Measurements from ENCODE around the gene NGF.

Gene NGF

DNA sequence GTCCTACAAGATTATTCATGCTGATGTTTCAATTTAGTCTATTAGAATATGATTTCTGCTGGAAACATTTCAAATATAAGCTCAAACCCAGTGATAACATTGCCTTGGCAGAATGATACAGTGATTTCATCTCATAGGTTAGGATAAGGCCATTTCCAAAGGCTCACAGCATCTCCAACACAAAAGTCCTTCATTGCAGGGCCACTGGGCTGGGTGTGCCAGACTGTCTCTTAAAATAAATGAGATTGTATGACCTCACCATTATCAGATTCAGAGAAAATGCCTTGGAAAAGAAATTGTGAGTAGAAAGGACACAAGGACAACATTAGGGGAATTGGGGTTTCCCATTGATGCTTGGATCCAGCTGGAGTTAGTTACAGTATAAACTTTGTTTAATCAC lies 30.4 kb downstream of the NGF start:
- no peak for DNase-seq

DNA sequence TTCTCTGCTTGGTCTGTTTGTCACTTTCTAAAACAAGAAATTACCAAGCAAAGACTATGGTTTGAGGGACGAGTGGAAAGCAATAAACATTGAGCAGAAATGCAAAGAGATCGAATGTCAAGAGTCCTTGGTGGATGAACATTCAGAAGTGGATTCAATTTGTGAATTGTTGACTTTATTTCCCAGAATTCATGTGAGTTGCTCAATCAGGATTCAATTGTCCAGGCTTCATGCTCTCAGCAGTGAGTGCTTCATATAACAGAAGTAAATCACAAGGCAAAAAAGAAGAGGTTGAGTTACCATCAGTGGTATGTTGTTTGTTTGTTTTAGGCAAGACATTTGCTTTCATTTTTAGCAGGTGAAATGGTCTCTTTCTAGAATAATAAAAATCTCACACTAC lies 31.9 kb downstream of the NGF start:
- peak; percentile 87 for DNase-seq

DNA sequence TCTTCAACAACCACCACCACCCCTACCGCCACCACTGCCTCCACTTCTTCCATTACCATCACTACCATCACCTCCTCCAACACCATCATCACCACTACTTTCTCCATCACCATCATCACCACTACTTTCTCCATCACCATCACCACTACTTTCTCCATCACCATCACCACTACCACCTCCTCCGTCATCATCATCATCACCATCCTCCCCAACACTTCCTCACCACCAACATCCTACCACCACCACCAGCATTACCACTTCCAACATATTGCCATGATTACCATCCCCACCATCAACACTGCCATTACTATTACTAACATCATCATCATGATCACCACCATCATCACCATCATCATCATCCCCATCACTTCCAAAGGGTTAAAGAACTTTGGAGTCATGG lies 34.7 kb downstream of the NGF start:
- no peak for DNase-seq

DNA sequence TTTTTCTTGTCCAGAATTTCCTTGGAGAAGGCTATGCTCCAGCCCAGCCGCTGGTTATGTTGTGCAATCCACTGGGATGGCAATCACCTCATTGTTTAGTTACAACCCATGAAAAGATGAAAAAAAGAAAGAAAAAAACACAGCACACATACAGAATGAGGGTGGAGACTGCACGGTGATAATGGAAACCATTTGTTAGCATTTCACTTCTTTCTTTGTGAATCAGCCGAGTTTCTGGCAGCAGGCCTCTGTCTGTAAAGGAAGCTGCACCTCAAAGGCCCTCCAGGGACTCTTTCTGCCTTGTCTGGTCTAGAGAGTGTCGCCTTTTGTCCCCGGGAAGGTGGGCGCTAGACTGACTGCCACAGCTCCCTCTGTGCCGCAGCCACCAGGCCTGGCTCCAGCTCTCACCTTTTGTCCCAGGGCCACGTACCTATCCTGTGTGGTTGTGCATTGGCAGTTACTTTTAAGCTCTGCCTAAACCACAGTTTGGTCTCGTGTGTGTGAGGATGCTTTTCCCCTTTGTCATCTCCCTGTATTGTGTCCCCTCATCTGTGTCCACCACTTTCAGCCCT lies 35.6 kb downstream of the NGF start:
- DNase-seq, result no peak

DNA sequence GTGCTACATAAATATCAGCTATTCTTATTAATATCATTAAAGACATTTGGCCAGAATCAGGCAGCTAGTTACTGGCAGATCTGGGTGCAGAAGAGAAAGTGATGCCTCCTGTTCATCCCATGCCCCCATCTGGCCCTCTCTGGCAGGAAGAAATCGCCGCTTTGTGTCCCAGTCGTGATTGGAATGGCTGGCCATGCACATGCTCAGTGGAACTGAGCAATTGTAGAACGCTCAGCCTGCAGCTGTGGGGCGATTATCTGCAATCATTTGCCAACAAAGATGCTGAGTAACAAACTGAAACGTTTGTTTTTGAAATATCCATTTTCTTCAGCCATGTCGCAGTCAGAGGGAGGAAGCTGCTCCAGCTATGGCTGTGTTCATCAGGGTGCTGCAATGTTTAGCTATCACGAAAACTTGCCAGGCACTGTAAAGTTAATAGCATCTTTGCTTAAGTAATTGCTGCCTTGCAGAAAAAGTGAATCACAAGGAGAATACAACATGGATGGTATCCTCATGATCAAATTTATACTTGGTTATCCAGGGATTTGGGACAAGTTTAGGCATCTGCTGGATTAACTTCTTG lies 36.5 kb downstream of the NGF start:
- DNase-seq, result no peak

DNA sequence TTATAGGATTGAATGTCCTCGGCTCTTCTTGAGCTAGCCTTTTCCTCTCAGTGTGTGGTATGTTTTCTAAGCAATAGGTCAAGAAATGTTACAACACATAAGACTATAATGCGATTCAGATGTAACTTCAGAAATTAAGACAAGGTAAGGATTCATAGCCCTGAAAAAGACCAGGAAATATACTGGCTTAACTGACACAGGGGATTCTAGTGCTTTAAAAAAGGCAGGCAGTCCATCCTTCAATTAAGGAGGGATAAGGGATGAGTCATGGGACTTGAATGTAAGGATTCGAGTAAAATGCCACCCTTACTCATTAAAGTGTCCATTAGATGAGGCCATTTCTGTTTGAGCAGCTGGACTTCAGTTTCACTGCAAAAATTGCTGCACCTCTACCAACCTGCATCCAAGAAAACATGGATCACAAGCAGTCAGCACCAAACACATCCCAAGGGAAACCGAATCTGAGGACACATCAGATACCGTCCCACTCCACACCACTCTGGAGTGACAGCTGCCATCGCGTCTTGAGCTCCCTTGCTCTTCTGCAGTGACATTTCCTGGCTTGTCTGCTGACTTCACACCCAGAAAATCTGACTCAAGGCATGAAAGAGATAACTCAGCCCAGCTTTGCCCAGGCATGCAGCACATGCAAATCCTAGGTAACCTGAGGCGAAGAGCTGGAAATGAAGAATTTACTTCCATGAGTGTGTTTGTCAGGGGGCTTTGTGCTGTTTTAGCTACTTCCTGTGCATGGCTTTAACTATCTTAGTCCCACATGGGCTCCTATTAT lies 37.8 kb downstream of the NGF start:
- no peak for DNase-seq

DNA sequence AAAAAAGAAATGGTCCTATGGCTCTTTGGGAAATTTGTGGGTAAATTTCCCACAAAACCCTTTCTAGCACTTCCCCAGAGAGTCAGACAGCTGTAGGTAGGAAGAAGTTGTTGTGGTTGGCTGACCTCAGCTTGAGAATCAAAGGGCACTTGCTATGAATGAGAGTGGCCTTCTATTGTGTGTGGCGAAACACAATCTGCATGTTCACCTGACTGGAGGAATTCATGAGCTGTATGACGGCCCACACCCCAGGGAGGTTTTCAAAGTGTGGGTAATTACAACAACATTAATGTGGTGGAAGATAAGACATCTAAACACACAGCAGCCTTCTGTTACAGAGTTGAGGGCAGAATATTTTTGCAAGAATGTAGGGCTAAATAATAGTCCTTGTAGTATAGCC lies 38.8 kb downstream of the NGF start:
- DNase-seq, result no peak

DNA sequence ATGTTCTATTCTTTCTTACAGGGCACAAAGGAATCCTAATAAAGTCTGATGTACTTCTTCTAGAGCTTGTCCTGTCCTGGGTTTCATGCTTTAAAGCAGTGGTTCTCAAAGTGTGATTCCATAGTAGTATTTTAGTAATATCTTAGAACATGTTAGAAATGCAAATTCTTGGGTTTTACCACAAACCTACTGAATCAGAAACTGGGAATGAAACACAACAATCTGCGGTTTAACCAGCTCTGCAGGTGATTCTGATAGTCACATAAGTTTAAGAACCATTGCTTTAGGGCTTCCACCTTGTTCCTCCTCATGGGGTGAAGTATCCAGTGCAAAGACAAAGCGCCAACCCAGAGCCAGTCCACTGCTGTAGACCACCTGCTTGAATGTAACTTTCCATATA lies 41.1 kb downstream of the NGF start:
- DNase-seq, result no peak

DNA sequence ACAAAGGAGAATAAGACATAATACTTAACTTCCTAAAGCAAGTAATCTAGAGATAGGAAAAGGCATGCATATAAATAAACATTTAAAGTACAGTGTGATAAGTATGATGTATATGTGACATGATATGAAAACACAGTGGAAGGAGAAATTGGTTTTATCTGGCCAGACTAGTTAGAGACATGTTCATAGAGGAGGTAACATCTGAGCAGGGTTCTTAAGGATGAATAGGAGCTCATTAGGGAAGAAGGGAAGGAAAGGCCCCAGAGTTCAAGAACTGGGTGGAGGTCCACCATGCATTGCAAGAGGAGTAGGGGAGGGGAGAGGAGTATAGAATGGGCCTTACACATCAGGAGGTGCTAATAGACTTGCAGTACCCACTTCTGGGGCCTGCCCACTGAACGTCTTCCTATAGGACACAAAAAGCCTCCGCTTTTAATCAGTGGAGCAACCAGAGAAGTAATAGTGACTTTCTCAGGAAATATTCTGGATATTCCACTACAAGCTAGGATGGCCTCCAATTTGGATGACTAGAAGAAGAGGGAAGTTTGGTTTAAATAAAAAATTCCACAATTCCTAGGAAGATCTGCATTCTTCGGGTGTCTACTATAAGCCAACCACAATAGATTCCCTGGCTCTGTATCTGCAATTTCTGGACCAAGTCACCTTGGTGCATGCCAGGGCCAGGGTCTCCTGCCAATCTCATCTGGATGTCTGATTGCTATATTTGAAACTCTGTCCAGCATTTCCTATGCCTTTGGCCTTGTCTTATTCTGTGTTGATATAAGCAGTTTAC lies 41.9 kb downstream of the NGF start:
- DNase-seq, result no peak

DNA sequence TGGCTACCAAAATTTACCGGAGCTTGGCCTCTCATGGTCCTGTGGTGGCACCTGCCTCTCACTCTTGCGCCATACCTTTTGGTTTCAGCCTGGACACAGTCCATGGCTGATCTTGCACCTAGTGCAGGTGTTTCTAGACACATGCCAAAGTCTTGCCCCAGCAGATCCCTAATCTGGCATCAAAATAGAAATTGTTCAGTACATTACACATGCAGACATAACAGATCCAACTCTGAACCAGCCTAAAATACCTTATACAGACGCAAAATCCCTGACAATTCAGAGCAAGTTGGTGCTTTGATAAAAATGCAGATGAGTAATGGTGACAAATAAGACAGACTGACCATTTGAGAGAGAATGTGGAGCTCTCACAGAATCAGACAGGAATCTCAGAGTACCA lies 44.1 kb downstream of the NGF start:
- DNase-seq, result no peak

DNA sequence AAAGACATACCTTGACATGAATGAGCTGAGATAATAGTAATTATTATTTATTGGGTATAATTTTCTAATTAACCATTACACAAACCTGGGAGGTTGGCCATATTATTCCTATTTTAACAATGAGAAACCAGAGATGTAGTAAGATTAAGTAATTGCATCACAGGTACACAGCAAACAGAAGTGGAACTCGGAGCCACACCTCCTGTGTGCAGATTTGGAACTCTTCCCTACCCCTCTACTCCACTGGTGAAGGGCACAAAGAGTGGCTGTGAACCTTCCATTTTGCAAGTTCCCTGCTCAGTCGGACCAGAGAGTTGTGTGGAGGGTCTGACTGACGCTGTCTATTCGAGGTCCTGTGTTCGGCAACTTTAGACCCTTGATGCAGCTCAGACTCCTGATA lies 45.0 kb downstream of the NGF start:
- no peak for DNase-seq

DNA sequence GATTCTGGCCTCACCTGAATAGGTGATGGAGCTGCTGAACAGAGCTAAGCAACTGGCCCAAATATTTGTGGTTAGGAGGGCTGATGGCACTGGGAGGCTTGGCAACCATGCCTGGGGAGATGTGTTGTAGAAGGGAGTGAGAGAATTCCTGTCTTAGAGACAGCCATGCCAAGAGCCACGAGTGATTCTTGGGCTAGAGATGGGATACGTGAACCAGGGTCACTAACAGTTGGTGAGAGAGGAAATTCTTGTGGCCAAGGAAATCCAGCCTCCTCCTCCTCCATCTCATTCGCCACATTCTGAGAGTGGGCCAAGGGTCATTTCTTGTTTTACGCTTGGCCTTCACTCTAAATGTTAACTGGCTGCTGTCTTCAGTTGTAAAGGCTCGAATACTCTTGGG lies 46.3 kb downstream of the NGF start:
- no peak for DNase-seq

DNA sequence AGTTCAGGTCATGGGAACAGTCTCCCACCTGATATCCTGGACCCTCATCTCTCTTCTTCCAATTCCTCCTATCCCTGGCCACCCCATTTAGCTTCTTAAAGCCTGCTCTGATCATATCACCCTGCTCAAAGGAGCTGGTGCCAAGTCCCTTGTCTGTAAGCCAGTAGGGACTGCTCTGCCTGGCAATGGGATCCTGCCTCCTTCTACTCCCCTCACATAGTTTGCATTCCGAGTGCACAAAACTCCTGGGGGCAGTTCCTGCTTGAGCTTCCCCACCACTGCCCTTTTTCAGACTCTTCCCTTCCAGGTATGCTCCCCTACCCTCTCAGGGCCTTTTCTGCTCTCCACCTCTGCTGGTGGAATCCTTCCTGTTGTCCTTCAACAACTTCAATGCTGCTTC lies 48.1 kb downstream of the NGF start:
- DNase-seq, result no peak

DNA sequence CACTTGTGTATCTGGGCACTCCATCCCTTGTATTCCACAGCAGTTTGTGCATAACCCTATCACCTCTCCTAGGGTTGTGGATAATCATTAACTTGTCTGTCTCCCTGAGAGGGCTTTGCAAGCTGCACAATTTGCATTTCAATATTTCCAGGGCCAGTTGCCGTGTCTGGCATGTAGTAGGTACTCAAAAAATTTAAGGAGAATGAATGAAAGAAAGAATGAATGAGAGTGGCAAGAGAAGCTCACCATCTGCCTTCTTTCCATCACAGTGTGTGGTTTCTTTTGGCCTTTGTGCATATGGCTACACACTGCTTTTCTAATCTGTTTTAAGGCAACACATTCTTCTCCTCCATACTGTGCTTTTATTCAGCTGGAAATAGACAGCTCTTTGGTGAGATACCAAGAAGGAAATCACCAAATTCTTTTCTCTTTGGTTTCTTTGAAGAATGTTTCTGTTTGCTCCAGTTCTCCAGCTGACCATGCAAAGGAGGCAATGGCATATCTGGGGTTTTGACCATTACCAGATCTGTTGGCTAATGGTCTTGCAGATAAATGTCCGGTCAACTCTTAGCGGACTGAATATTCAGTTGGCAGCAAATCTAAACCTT lies 49.4 kb downstream of the NGF start:
- DNase-seq, result no peak

DNA sequence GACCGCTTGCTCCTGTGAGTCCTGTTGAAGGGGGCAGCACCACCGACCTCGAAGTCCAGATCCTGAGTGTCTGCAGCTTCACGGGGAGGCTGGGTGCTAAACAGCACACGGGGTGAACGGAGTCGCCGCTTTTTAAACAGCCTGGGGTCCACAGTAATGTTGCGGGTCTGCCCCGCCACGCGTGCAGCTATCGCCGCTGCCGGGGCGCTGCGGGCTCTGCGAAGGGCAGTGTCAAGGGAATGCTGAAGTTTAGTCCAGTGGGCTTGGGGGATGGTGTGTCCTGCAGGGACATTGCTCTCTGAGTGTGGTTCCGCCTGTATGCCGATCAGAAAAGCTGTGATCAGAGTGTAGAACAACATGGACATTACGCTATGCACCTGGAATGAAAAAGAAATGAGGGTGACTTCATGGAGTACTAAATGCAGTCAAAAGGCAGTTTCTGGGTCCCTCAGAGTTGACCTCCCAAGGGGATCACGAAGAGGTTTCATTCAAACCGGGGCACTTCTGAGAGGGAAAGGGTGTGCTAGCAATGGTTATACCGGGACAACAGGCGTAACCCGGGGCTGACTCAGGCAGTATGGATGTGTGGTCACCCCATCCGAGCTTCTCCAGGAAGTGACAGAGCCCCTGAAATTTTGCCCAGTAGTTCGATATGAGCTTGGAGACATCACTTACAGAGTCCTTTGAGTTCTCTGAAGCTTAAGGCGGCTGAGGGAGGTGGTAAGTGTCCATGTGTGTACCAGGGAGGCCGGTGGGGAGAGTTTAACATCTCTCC lies 51.4 kb downstream of the NGF start:
- DNase-seq, result no peak

DNA sequence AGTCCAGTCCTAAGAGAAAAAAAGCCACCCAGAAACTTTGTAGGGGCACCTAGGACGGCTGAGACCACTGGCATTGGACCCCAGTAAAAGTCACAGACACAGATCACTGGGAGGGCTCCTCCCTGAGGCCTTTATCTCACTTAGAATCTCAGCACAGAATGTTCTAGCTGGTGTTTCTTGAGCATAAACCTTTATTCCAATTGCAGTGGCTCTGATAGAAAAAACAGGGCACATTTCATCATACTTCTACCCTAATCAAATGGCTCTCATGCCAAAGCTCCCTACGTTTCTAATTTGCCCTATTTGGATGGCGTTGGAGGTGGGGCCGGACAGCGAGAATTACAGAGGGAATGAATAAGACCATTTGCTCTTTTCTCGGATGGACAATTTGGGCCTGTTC lies 53.8 kb downstream of the NGF start:
- no peak for DNase-seq

DNA sequence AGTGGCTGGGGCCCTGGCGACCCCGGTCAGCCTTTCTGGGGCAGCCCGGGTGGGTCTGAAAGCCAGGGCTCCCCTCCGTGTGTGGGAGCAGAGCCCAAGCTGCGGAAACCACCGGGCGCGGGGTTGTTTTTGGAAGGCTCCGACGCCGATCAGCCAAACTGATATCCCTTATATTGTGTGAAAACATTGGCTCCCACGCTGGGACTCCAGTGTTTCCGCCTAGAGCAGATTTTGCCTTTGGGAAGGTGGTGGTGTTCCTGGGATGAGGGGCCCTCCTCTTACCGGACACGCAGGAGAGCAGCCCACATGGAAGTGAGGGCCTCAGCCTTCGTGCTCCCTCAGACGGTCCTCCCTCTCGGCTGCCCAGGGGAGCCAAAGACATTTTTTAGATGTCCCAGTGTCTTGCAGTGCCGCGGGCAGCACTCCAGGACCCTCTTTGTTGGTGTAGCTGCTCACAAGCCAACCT lies 54.3 kb downstream of the NGF start:
- no peak for DNase-seq

DNA sequence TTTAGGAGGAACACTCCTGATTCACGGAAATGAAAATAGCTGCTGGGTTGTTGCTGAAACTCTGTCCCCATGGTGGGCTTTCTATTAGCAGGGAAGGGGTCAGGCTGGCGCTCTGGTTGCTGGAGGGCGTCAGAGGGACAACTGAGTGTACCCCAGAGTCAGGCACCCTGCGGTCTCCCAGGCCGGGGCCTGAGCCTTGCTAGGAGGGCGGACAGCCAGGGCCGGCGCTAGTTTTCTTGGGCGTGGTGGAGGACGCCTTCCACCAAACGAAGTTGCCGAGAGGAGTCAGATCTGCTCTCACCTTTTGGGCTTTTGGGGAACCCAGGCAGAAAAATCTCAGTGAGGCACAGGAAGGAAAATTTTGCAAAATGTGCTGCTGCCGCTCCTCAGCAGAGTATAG lies 54.8 kb downstream of the NGF start:
- DNase-seq, result no peak

DNA sequence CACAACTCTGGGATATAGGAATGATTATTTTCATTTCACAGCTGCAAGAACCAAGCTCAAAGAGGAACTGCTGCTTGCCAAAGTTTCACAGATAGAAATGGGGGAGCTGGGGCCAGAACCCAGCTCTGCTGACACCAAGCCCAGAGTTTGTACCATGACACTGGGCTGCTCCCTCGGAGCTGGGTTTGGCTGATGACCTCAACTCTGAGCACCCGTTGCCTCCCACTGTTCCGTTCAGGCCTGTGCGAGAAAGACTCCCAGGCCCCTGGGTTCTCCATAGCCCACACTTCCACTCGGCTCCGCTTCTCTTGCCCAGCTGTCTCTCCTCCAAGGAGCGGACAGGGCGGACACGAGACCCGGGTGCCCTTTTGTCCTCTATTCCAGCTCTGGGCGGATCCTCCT lies 55.2 kb downstream of the NGF start:
- DNase-seq, result no peak

DNA sequence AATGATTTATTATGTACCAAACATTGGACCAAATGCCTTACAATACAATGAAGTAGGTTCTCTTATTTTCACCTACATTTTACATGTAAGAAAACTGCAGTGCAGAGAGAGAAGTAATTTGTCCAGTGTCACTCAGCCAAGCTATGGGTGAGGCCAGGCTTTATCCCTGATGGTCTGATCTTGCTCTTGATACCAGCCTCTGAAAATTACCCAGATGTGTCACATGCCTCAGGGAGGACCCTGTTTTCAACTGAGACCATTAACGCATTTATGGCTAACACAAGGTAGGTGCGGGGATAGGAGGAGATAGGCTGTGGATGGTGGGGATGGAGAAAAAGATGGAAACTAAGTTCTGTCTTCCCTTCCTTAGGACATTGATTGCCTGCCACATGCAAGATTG lies 56.9 kb downstream of the NGF start:
- no peak for DNase-seq

DNA sequence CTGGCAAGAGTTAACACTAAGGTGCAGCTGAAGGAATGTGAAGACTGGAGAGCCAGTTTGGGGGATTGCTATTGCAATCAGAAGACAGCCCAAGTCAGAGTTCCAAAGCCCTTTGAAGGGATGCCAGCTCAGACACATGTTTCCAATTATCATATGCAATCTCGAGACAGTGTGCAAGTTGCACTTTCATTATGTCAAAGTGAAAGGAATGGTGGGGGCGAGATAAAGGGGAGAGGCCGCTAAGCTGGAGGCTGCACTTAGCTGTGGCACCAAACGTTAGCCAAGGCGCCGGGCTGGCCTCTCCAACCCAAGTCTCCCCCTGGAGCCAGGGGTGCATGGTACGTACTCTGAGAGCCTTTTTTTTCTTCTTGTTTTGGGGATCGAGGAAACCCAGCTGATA lies 58.0 kb downstream of the NGF start:
- no peak for DNase-seq

DNA sequence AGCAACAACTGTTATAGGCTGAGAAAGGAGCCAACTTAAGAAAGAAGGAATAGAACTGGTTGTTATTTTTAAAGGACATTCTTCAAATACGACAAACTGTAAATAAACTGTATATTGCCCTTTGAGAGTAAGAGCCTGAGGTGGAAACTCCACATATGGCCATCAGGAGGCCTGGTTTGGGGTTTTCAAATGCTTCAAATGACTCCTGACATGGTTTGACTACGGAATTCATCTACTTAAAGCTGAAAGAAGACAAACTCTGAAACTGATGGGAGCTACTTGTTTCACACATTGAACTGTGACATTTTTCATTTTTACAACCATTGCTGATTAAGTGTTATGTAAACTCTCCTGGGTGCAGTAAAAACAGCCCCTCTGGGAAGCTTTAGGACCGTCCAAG lies 59.8 kb downstream of the NGF start:
- DNase-seq, result no peak

DNA sequence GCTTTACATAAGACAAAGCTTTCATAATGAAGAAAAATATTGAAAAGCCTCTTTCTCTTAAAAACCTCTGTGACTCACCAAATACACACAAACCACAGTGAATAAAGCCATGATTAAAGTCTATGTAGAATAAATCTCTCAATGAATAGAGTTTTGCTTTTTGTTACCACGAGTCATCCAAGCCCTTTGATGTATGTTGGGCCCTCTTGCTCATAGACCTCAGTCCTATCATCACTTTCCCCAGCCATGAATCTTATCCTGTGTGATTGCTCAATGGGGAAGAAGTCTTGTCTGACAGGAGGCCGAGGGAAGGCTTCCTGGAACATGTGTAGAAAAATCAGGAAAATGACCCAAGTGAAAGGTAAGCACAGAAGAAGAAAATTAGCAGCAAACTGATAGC lies 60.8 kb downstream of the NGF start:
- no peak for DNase-seq

Measured in NCI-H510A treated with DMSO at 0.1 percent for 48 hours (cell line).